Osteoblast (primary cell): ENCODE results near the gene ATP8B4. TPM values are rescaled to one million over a fixed set of nuclear protein-coding genes. Genes with fewer than 3 reads are reported as not detected.

Source experiments
- DNase-seq: peaks from one replicate; pipeline ENCODE4 v3.0.0; 2011; ENCODE audit warnings: low spot score, mixed read lengths; ENCODE audit not compliant: insufficient read length; ENCODE audit errors: missing footprints
- H2AFZ ChIP-seq: 2 replicates; pipeline ENCODE4 v1.6.0; 2011; ENCODE audit warnings: mild to moderate bottlenecking, low read length
- H3K27ac ChIP-seq: 2 replicates; pipeline ENCODE4 v1.5.1; 2011; ENCODE audit warnings: mild to moderate bottlenecking, low read depth, low read length, moderate library complexity
- H3K27me3 ChIP-seq: 2 replicates; pipeline ENCODE4 v1.6.0; 2012; ENCODE audit warnings: mild to moderate bottlenecking, control low read depth, inconsistent platforms, low read length, moderate library complexity; ENCODE audit not compliant: insufficient read depth
- H3K36me3 ChIP-seq: 2 replicates; pipeline ENCODE4 v1.5.1; 2011; ENCODE audit warnings: mild to moderate bottlenecking, low read length, control low read depth, moderate library complexity; ENCODE audit not compliant: insufficient read depth
- H3K4me1 ChIP-seq: 2 replicates; pipeline ENCODE4 v1.5.1; 2011; ENCODE audit warnings: mild to moderate bottlenecking, low read length, control low read depth, moderate library complexity; ENCODE audit not compliant: insufficient read depth
- H3K4me2 ChIP-seq: 2 replicates; pipeline ENCODE4 v1.6.0; 2011; ENCODE audit warnings: mild to moderate bottlenecking, low read length; ENCODE audit not compliant: insufficient read depth
- H3K4me3 ChIP-seq: fragments of 200-600 bp; sonication (generic); 3 replicates; pipeline ENCODE4 v1.5.1; 2012; ENCODE audit warnings: mild to moderate bottlenecking, low read length, inconsistent platforms; ENCODE audit not compliant: insufficient read depth
- H3K79me2 ChIP-seq: 2 replicates; pipeline ENCODE4 v1.6.0; 2012; ENCODE audit warnings: mild to moderate bottlenecking, low read length, control low read depth, inconsistent platforms; ENCODE audit not compliant: insufficient read depth
- H3K9me3 ChIP-seq: 2 replicates; pipeline ENCODE4 v1.5.1; 2011; ENCODE audit warnings: low read depth, low read length, control low read depth
- H4K20me1 ChIP-seq: 2 replicates; pipeline ENCODE4 v1.6.0; 2012; ENCODE audit warnings: mild to moderate bottlenecking, low read length, control low read depth; ENCODE audit not compliant: insufficient read depth
- CTCF ChIP-seq: IDR thresholded peaks from 2 replicates; pipeline ENCODE4 v1.5.1; 2011; ENCODE audit warnings: mild to moderate bottlenecking, low read depth, low read length, moderate library complexity; ENCODE audit errors: extremely low read depth
- total RNA-seq: library from RNA; depleted of rRNA; stranded (reverse); fragments of >200 nt; gene quantifications from 2 replicates; pipeline ENCODE4 v1.2.3, GENCODE V29; 2012

The ATP8B4 gene
- total RNA-seq, 1 donor: 1.1 TPM

- Histone ChIP-seq H2AFZ (no peak overlapping the region), H3K4me3 (no peak overlapping the region), H3K36me3 (no peaks in the 10 kb centered on the region), H3K4me2 (no peak overlapping the region), H3K79me2 (no peaks in the 10 kb centered on the region), H3K27me3 (no peaks in the 10 kb centered on the region), H3K4me1 (peaks cover 3% of the 10 kb centered on the region), H4K20me1 (no peaks in the 10 kb centered on the region), H3K9me3 (peaks cover 5% of the 10 kb centered on the region), H3K27ac (no peak overlapping the region)
- TF ChIP-seq CTCF: no peak
- peak; percentile 37 for DNase-seq
Measured at GRCh38 chr15:50044406-50044805, 74.6 kb downstream of the ATP8B4 start.

GRCh38 chr15:50042775-50043174 is 76.3 kb downstream of the ATP8B4 start:
- no peaks in the 10 kb centered on the region for H3K27me3 ChIP-seq
- no peak overlapping the region for H3K27ac ChIP-seq
- H3K36me3 ChIP-seq: no peaks in the 10 kb centered on the region
- DNase-seq: no peak
- no peaks in the 10 kb centered on the region for H3K4me1 ChIP-seq
- H2AFZ ChIP-seq: no peak overlapping the region
- H3K9me3 ChIP-seq: peaks cover 5% of the 10 kb centered on the region
- no peaks in the 10 kb centered on the region for H4K20me1 ChIP-seq
- H3K79me2 ChIP-seq: no peaks in the 10 kb centered on the region
- no peak overlapping the region for H3K4me3 ChIP-seq
- no peak overlapping the region for H3K4me2 ChIP-seq
- TF ChIP-seq CTCF: no peak

- DNase-seq: no peak
- H3K27ac ChIP-seq: no peak overlapping the region
- H4K20me1 ChIP-seq: no peaks in the 10 kb centered on the region
- H2AFZ ChIP-seq: no peak overlapping the region
- no peak overlapping the region for H3K4me3 ChIP-seq
- H3K36me3 ChIP-seq: no peaks in the 10 kb centered on the region
- H3K4me1 ChIP-seq: no peaks in the 10 kb centered on the region
- H3K27me3 ChIP-seq: peaks cover 2% of the 10 kb centered on the region
- TF ChIP-seq CTCF: no peak
- no peaks in the 10 kb centered on the region for H3K79me2 ChIP-seq
- H3K9me3 ChIP-seq: no peaks in the 10 kb centered on the region
- no peak overlapping the region for H3K4me2 ChIP-seq
Measured at GRCh38 chr15:50030456-50030855, 88.6 kb downstream of the ATP8B4 start.

GRCh38 chr15:50028326-50028725 is 90.7 kb downstream of the ATP8B4 start:
- Histone ChIP-seq H4K20me1 (no peaks in the 10 kb centered on the region), H3K79me2 (no peaks in the 10 kb centered on the region), H3K9me3 (no peaks in the 10 kb centered on the region), H2AFZ (no peak overlapping the region), H3K4me2 (no peak overlapping the region), H3K27ac (no peak overlapping the region), H3K4me3 (no peak overlapping the region), H3K27me3 (peaks cover 2% of the 10 kb centered on the region), H3K36me3 (no peaks in the 10 kb centered on the region), H3K4me1 (no peaks in the 10 kb centered on the region)
- DNase-seq: no peak
- TF ChIP-seq CTCF: no peak
